HG02588 (cell line): ENCODE results near the gene SMG9.

Source experiments
- ATAC-seq: cut with Tn5 transposase; IDR thresholded peaks from one replicate; pipeline ENCODE4 v1.9.1; 2021; ENCODE audit warnings: mild to moderate bottlenecking, moderate library complexity; ENCODE audit not compliant: unreplicated experiment

The SMG9 gene

GRCh38 chr19:43754503-43755255, at the start of gene SMG9:
Gene SMG9 (minus strand): TSS chr19:43754962. CDS start chr19:43750741, 4,221 bp downstream.
- peak; percentile 54 for ATAC-seq

GRCh38 chr19:43804432-43804831, 49.7 kb upstream of the SMG9 start:
- no peak for ATAC-seq

GRCh38 chr19:43802216-43802951, 47.6 kb upstream of the SMG9 start, which contains the start of gene LYPD5:
Gene LYPD5 (minus strand): TSS chr19:43802447. CDS start chr19:43802380, 67 bp downstream.
- ATAC-seq, result no peak

GRCh38 chr19:43799502-43800142, 44.9 kb upstream of the SMG9 start:
- no peak for ATAC-seq

- ATAC-seq, result no peak
Measured at GRCh38 chr19:43798546-43799409, 44.0 kb upstream of the SMG9 start.

GRCh38 chr19:43798026-43798545, 43.3 kb upstream of the SMG9 start:
- no peak for ATAC-seq

GRCh38 chr19:43797556-43797955, 42.8 kb upstream of the SMG9 start:
- no peak for ATAC-seq

- no peak for ATAC-seq
Measured at GRCh38 chr19:43797118-43797517, 42.4 kb upstream of the SMG9 start.

- no peak for ATAC-seq
Measured at GRCh38 chr19:43790587-43790986, 35.8 kb upstream of the SMG9 start.

GRCh38 chr19:43789029-43789428, 34.3 kb upstream of the SMG9 start:
- no peak for ATAC-seq

- ATAC-seq, result no peak
Measured at GRCh38 chr19:43786665-43787064, 31.9 kb upstream of the SMG9 start.

GRCh38 chr19:43784981-43785808, 30.4 kb upstream of the SMG9 start:
- peak; percentile 38 for ATAC-seq

- ATAC-seq, result no peak
Measured at GRCh38 chr19:43784241-43784980, 29.6 kb upstream of the SMG9 start.

GRCh38 chr19:43783636-43784035, 28.9 kb upstream of the SMG9 start:
- ATAC-seq, result no peak

- no peak for ATAC-seq
Measured at GRCh38 chr19:43782689-43783231, 28.0 kb upstream of the SMG9 start.

GRCh38 chr19:43782311-43782660, 27.5 kb upstream of the SMG9 start:
- ATAC-seq, result no peak

- ATAC-seq, result no peak
Measured at GRCh38 chr19:43781630-43782310, 27.0 kb upstream of the SMG9 start.
